ENCODE data around the gene RCOR3.
A peak's percentile ranks its signal among the peaks of the same experiment; 100 is the strongest.
"Not testable (repeated sequence)": the region's sequence is repeated elsewhere in the genome, so short reads cannot be mapped to it uniquely, and the experiment has no call there.

Gene RCOR3
- total RNA-seq, result 27.6 to 70.8 (median 58.0) reads per million in 3 experiments

DNA sequence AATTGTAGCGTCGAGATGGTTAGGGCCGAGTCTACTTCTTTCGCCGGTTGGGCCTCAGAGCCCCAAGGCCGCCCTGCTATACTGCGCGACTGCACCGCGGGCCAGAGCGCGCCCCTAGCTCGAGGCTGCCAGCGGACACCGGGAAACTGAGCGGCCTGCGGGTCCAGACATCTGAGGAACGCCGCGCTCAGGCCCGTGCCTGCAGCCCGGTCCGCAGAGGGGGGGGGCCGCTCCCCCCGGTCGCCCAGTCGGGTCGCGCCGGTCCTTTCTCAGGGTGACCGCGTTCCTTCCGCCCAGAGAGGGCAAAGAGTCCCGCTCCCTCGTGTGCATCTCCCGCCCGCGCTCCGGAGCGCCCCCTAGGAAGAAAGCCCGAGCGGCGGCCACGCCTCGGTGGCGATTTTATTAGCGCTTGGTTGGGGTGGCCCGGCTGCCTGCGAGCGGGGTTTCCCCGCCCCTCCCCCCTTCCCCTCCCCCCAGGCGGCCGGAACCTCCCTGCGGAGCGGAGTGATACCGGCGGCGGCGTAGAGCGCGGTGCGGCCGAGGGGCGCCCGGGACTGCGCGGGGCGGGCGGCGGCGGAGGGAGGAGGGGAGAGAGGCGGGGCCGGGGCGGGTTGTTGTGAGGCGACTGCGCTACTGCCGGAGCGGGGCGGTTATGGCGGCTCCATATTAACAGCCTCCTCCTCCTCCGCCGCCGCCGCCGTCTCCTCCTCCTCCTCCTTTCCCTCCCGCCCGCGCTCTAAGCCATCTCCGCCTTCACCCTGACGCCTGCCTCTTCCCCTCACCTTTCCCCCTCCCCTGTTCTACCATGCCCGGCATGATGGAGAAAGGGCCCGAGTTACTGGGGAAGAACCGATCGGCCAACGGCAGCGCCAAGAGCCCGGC lies at the start of gene RCOR3:
Gene RCOR3 (plus strand): TSS at position 611 of the 882 bp plus-strand sequence. CDS start 195 bp downstream, at position 806.
- DNase-seq, result peak; percentile 87

DNA sequence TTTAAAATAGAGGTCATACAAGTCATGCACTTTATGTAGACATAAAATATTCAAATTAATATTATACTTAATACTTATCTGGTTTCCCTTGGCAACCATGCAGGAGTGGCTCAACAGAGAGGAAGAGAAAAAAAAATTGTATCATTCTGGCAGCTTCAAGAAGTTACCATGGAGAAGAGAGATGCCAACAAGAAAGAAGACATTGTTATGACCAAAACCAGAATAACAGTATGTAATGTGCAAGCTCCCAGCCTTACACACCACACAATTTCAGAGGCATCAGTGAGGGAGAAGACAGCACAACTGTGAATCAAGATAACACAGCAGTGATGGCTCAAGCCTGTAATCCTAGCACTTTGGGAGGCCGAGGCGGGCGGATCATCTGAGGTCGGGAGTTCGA lies 49.1 kb upstream of the RCOR3 start:
- no peak for DNase-seq

DNA sequence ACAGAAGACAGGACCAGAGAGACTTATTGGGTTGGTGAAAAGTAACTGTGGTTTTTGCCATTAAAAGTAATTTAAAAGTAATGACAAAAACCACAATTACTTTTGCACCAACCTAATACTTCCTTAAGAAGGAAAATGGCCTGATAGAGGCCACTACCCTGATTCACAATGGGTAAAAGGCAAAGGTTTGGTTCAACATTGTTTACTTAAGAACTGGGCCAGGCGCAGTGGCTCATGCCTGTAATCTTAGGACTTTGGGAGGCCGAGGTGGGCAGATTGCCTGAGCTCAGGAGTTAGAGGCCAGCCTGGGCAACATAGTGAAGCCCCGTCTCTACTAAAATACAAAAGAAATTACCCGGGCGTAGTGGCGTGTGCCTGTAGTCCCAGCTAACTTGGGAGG lies 48.2 kb upstream of the RCOR3 start:
- no peak for DNase-seq

DNA sequence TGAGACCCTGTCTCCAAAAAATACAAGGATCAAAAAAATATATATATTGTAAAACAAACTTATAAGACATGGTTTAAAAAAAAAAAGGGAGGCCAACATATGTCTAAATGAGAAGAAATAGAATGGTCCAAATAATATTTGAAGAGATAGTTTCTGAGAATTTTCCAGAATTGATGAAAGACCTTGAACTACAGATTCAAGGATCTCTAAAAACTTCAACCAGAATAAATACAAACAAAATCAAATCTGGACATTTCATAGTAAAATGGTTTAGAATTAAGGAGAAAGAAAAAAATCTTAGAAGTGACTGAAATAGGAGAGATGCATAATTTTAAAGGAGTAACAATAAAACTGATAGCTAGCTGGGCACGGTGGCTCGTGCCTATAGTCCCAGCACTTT lies 45.5 kb upstream of the RCOR3 start:
- no peak for DNase-seq

DNA sequence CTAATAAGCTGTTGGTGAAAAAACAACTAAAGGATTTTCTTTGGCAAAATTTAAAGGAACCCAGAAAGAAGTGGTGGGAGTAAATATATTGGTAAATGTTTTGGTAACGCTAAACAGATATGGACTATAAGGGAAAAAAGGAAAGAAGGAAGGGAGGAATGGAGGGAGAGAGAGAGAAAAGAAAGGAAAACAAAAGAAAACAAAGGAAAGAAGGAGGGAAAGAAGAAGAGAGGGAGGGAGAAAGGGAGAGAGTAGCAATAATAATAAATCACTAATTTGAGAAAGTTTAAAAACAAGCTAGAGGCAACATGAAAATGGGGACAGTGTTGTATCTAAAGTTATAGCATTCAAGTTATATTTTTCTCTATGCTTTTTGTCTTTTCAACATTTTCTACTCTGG lies 43.6 kb upstream of the RCOR3 start:
- DNase-seq, result no peak

DNA sequence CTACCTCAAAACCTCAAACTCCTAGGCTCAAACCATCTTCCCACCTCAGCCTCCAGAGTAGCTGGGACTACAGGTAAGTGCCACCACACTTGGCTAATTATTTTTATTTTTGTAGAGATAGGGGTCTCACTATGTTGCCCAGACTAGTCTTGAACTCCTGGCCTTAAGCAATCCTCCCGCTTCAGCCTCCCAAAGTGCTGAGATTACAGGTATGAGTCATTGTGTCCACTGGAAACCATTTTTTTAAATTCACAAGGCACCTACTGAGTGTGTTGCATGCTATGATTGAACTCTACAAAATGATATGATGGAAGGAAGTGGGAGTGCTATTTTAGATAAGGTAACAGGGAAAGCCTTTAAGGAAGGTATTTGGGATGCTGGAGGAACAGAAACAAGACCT lies 41.8 kb upstream of the RCOR3 start:
- DNase-seq, result no peak

DNA sequence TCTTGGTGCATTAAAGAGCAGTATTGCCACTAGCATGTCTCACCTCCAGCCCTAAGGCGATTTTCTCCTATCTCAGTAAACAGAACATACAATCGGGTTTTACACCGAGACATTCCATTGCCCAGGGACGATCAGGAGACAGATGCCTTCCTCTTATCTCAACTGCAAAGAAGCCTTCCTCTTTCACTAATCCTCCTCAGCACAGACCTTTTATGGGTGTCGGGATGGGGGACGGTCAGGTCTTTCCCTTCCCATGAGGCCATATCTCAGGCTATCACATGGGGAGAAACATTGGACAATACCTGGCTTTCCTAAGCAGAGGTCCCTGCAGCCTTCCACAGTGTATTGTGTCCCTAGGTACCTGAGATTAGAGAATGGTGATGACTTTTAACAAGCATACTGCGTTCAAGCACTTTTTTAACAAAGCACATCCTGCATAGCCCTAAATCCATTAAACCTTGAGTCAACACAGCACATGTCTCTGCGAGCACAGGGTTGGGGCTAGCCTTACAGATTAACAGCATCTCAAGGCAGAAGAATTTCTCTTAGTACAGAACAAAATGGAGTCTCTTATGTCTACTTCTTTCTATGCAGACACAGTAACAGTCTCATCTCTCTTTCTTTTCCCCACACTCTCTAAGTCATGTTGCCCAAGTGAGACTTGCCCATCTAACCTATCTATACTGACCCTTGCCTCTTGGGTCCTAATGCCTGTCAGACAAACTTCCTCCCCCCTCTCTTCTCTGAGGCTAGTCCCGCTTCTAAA lies 36.5 kb upstream of the RCOR3 start:
- not testable (repeated sequence) for DNase-seq

DNA sequence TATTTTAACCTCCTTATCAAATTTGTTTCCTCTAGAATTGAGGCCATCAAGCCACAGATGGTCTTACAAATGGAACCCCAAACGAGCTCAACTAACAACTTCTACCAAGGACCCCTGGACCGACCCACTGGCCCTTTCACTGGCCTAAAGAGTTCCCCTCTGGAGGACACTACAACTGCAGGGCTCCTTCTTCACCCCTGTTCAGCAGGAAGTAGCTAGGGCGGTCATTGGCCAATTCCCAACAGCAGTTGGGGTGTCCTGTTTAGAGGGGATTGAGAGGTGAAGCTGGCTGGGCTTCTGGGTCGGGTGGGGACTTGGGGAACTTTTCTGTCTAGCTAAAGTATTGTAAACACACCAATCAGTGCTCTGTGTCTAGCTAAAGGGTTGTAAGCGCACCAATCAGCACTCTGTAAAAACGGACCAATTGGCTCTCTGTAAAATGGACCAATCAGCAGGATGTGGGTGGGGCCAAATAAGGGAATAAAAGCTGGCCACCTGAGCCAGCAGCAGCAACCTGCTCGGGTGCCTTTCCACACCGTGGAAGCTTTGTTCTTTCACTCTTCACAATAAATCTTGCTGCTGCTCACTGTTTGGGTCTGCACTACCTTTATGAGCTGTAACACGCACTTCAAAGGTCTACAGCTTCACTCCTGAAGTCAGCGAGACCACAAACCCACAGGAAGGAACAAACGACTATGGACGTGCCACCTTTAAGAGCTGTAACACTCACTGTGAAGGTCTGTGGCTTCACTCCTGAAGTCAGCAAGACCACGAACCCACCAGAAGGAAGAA lies 30.4 kb upstream of the RCOR3 start:
- DNase-seq, result peak; percentile 69

DNA sequence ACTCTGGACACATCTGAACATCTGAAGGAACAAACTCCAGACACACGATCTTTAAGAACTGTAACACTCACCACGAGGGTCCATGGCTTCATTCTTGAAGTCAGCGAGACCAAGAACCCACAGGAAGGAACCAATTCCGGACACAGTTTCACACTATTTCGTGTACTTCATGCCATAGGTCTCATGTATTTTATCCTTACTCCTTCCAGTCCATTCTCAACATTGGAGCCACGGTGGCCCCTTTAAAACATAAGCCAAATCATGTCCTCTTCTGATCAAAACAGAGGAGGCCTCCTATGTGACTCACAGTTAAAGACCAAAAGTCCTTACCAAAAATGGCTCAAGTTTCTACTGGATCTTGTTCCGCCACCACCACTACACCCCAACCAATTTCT lies 29.8 kb upstream of the RCOR3 start:
- no peak for DNase-seq

DNA sequence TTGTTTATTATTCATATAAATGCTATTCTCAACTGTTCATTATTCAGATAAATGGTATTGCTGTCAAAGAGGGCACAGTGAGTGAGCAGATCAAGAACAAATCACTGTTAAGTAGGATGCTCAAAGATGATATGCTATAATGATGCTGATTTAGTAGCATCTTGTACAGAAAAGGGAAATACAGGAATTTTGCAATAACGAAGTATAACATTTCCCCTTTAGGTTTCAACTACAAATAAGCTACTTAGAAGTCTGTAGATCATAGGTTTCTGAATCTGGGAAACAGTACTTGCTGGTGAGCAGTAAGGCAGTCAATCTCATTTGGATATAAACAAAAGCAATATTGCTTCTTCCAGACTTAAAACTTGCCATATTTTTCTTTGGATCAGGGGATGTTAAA lies 27.3 kb upstream of the RCOR3 start:
- no peak for DNase-seq

DNA sequence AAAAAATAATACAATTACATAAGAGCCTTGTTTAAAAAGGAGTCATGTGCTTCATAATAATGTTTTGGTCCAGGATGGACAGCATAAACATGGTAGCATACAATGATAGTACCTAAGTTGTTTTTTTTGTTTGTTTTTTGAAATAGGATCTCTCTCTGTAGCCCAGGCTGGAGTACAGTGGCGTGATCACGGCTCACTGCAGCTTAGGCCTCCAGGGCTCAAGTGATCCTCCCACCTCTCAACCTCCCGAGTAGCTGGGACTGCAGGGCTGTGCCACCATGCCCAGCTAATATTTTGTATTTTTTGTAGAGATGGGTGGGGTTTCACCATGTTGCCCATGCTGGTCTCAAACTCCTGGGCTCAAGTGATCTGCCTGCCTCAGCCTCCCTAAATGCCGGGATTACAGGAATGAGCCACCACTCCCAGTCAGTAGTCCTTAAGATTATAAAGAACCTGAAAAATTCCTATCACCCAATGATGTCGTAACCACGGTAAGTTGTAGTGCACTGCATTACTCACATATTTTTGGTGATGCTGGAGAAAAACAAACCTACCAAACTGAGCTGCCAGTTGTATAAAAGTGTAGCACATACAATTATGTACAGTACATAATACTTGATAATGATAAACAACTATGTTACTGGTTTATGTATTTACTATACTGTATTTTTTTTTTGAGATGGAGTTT lies 22.4 kb upstream of the RCOR3 start:
- DNase-seq, result no peak

DNA sequence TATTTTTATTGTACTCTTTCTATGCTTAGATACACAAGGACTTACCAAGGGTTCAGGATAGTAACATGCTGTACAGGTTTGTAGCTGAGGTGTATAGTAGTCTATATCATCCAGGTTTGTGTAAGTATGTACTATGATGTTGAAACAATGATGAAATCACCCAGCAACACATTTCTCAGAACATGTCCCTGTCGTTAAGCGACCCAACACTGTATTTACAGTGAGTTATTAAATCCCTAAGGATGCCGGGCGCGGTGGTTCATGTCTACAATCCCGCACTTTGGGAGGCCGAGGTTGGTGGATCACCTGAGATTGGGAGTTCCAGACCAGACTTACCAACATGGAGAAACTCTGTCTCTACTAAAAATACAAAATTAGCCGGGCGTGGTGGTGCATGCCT lies 21.6 kb upstream of the RCOR3 start:
- no peak for DNase-seq

DNA sequence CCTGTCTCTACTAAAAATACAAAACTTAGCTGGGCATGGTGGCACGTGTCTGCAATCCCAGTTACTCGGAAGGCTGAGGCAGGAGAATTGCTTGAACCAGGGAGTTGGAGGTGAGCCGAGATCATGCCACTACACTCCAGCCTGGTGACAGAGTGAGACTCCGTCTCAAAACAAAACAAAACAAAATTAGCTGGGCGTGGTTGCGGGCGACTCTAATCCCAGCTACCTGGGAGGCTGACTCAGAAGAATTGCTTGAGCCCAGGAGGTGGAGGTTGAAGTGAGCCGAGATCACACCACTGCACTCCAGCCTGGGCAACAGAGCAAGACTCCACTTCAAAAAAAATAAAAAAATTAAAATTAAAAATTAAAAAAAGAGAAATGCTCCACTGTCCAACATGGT lies 18.6 kb upstream of the RCOR3 start:
- DNase-seq, result not testable (repeated sequence)

DNA sequence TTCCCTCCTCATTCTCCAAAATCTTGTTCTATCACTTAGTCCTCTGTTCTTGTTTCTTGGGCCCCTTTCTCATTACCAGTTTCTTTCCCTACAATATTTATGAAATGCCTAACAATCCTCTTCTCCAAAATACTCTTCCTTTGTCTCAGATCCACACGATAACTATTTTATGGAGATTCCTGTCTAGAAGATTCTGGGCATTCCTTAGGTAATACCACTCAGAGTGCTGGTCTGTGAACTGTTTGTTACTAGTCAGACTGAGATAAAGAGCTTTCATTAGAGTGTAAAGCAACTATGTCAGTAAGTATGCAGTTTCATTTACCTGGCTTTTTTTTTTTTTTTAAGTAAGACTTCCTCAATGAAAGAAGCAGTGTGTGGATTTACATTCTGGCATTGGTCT lies 18.1 kb upstream of the RCOR3 start:
- no peak for DNase-seq

DNA sequence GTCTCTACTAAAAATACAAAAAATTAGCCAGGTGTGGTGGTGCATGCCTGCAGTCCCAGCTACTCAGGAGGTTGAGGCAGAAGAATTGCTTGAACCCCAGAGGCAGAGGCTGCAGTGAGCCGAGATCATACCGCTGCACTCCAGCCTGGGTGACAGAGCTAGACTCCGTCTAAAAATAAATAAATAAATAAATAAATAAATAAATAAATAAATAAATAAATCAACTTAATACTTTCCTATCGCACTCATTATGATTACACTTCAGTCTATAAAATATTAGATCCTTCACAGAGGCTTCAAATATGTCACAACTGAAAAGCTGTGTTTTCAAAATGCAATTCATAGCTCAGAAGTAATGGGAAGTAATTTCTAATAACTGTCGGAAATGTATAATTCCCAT lies 15.5 kb upstream of the RCOR3 start:
- DNase-seq, result not testable (repeated sequence)

DNA sequence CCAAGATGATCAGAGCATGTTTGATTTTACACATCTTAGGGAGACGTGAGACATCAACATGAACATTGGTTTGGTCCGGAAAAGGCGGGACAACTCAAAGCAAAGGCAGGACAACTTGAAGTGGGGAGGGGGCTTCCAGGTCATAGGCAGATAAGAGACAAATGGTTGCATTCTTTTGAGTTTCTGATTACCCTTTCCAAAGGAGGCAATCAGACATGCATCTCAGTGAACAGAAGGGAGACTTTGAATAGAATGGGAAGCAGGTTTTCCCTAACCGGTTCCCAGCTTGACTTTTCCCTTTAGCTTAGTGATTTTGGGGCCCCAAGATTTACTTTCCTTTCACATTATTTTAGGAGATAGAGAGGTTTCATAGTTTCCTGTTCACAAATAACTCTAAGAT lies 12.6 kb upstream of the RCOR3 start:
- not testable (repeated sequence) for DNase-seq

DNA sequence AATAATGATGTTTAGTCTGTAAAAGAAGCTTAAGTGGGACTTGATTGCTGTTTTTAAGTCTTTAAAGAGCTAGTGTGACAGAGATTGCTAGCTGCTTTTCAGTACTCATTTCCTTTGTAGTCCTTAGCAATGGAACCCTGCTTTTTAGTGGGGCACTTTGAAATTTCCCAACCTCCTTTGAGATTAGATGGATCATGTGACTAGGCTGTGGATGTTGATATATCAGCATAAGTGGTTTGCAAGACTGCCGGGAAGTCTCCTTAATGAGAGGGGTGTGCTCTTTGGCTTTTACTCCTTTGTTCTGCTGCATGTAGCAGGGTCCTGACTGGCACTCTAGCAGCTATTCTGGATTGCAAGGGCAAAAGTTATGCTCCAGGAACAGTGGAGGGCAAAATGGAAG lies 11.2 kb upstream of the RCOR3 start:
- DNase-seq, result no peak

DNA sequence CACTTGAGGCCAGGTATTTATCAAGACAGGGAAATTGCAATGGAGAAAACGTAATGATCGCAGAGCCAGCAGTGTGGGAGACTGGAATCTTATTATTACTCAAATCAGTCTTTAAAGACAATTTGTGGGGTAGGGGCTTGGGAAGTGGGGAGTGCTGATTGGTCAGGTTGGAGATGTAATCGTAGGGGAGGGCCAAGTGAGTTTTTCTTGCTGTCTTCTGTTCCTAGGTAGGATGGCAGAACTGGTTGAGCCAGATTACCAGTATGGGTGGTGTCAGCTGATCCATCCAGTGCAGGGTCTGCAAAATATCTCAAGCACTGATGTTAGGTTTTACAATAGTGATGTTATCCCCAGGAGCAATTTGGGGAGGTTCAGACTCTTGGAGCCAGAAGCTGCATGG lies 9.6 kb upstream of the RCOR3 start:
- not testable (repeated sequence) for DNase-seq

DNA sequence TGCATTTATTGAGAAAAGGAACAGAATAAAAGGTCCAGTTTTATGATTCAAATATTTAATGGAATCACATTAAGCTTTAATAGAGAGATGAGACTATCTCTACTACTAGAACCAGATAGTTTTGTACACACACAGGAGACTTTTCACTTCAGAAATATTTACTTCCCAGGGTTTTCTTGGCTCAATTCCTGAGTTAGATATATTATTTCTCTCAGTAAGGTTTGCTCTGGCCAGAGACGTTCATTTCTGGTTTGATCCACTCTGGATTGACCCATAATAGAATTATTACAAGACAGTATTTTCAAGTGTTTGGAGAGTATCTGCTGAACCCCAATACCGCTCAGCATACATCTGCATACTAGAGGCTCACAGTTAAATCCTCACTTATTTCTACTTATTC lies 1.3 kb upstream of the RCOR3 start:
- no peak for DNase-seq

DNA sequence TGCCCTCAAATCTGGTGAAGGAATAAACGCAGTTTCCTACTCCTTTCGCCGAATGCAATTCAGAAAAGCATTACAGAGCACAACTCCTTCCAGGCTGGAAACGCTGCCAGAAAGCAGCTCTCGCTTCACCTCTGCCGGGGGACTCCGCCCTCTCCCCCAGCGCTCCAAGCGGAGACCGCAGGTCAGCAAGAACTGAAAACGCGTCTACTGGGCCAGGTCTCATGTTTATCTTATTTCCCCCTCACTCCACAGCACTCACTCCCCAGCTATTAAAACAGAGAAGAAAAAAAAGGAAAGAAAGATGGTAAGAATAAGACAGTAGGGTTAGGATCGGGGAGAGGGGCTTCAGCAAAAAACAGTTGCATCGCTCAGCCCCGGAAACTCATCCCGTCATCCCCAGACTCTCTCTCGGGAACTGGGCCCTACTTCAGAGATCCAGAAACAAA lies 833 bp upstream of the RCOR3 start:
- DNase-seq, result peak; percentile 59

DNA sequence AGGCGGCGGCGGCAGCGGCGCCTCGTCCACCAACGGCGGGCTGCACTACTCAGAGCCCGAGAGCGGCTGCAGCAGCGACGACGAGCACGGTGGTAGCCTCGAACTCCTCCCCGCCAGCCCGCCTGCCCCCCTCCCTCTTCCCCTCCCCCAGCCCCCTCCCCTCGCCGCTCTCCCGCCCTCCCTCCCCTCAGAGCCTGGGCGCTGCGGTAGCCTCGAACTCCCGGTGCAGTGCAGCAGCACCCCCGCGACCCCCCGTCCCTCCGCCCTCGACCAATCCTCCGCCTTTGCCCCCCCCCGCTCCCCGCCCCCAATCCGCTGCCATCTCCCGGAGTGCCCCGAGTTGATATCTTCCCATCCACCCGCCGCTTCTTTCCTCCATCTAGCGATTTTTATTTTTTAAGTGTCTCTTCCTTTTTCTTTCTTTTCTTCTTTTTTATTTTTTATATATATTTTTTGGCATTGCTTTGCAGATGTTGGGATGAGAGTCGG lies 516 bp downstream of the RCOR3 start:
- DNase-seq, result no peak
